ENCODE measurements around the gene GAL3ST2.

Gene GAL3ST2

DNA sequence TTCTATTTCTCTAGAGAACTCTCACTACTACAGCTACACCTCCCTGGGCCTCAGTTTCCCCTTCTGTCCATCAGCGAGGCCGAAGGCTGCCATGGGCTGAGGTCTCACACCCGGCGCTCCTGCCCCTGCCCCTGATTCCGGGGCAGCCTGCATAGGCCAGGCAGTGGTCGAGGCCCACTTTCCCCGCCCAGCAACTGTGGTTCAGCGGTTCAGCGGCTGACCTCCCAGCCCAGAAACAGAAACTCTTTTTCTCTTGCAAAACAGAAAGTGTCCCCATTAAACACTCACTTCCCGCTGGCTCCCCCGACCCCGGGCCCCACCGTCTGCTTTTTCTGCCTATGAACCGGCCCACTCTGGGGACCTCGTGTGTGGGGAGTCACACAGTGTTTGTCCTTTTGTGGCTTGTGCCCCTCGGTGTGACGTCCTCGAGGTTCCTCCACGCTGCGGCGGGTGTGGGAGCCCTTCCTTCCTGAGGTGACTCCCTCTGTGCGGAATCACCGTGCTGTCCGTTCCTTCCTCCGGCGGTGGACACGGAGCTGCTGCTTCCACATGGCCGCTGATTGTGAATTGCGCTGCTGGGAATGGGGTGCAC lies 66.1 kb downstream of the GAL3ST2 start:
- H3K4me1 ChIP-seq (ENCODE audit: control insufficient read depth, low read depth, low read length): no peaks in the 10 kb centered on the region
- H3K9ac ChIP-seq (ENCODE audit: low read length): no peak overlapping the region
- H3K36me3 ChIP-seq (ENCODE audit: control insufficient read depth, low read depth, low read length): no peaks in the 10 kb centered on the region
- H3K4me3 ChIP-seq (ENCODE audit: low read length): no peak overlapping the region
- H3K9me3 ChIP-seq (ENCODE audit: control insufficient read depth, low read depth, low read length): no peaks in the 10 kb centered on the region
- peaks cover 49% of the 10 kb centered on the region for H3K27me3 ChIP-seq (ENCODE audit: control insufficient read depth, insufficient read depth, low read length)
- no peak overlapping the region for H3K27ac ChIP-seq (ENCODE audit: low read length)

- no peak overlapping the region for H3K4me3 ChIP-seq (ENCODE audit: low read length)
- H3K27me3 ChIP-seq (ENCODE audit: control insufficient read depth, insufficient read depth, low read length): peaks cover 49% of the 10 kb centered on the region
- H3K4me1 ChIP-seq (ENCODE audit: control insufficient read depth, low read depth, low read length): no peaks in the 10 kb centered on the region
- H3K9me3 ChIP-seq (ENCODE audit: control insufficient read depth, low read depth, low read length): no peaks in the 10 kb centered on the region
- no peak overlapping the region for H3K9ac ChIP-seq (ENCODE audit: low read length)
- H3K27ac ChIP-seq (ENCODE audit: low read length): no peak overlapping the region
- H3K36me3 ChIP-seq (ENCODE audit: control insufficient read depth, low read depth, low read length): no peaks in the 10 kb centered on the region
These were observed 66.9 kb downstream of the GAL3ST2 start for GRCh38 chr2:241843321-241844065.

- Histone ChIP-seq H3K4me1 (ENCODE audit: control insufficient read depth, low read depth, low read length) (no peaks in the 10 kb centered on the region), H3K9ac (ENCODE audit: low read length) (no peak overlapping the region)
These were observed 67.6 kb downstream of the GAL3ST2 start for GRCh38 chr2:241844066-241844728.

GRCh38 chr2:241844831-241845578 lies 68.4 kb downstream of the GAL3ST2 start:
- no peaks in the 10 kb centered on the region for H3K4me1 ChIP-seq (ENCODE audit: control insufficient read depth, low read depth, low read length)
- H3K9me3 ChIP-seq (ENCODE audit: control insufficient read depth, low read depth, low read length): no peaks in the 10 kb centered on the region
- peak overlapping the region; percentile 35 for H3K4me3 ChIP-seq (ENCODE audit: low read length)
- no peaks in the 10 kb centered on the region for H3K36me3 ChIP-seq (ENCODE audit: control insufficient read depth, low read depth, low read length)
- no peak overlapping the region for H3K9ac ChIP-seq (ENCODE audit: low read length)
- H3K27ac ChIP-seq (ENCODE audit: low read length): no peak overlapping the region
- peaks cover 49% of the 10 kb centered on the region for H3K27me3 ChIP-seq (ENCODE audit: control insufficient read depth, insufficient read depth, low read length)

More at GRCh38 chr2:241844066-241844728, 67.6 kb downstream of the GAL3ST2 start:
- no peaks in the 10 kb centered on the region for H3K9me3 ChIP-seq (ENCODE audit: control insufficient read depth, low read depth, low read length)
- peaks cover 49% of the 10 kb centered on the region for H3K27me3 ChIP-seq (ENCODE audit: control insufficient read depth, insufficient read depth, low read length)
- no peaks in the 10 kb centered on the region for H3K36me3 ChIP-seq (ENCODE audit: control insufficient read depth, low read depth, low read length)
- H3K4me3 ChIP-seq (ENCODE audit: low read length): peak overlapping the region; percentile 35
- H3K27ac ChIP-seq (ENCODE audit: low read length): no peak overlapping the region

DNA sequence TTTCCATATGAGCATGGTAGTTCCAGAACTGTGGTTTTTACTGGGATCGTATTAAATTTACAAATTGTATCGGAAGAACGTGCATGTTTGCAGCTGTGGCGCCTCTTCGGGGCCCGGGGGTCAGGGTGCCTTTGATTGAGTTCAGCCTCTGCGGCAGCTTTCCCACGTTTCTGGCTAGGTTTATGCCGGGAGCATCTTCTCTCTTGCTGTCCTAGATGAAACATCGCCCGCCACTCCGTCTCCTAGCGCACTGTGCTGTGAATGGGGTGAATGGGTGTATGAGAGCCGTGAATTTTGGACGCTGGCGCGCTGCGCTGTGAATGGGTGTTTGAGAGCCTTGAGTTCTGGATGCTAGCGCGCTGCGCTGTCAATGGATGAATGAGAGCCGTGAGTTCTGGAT lies 69.8 kb downstream of the GAL3ST2 start:
- Histone ChIP-seq H3K4me1 (ENCODE audit: control insufficient read depth, low read depth, low read length) (no peaks in the 10 kb centered on the region), H3K27me3 (ENCODE audit: control insufficient read depth, insufficient read depth, low read length) (peaks cover 49% of the 10 kb centered on the region), H3K4me3 (ENCODE audit: low read length) (no peak overlapping the region), H3K36me3 (ENCODE audit: control insufficient read depth, low read depth, low read length) (no peaks in the 10 kb centered on the region), H3K9me3 (ENCODE audit: control insufficient read depth, low read depth, low read length) (no peaks in the 10 kb centered on the region), H3K27ac (ENCODE audit: low read length) (no peak overlapping the region), H3K9ac (ENCODE audit: low read length) (no peak overlapping the region)

- H3K27me3 ChIP-seq (ENCODE audit: control insufficient read depth, insufficient read depth, low read length): peaks cover 26% of the 10 kb centered on the region
- H3K27ac ChIP-seq (ENCODE audit: low read length): no peak overlapping the region
- H3K9me3 ChIP-seq (ENCODE audit: control insufficient read depth, low read depth, low read length): no peaks in the 10 kb centered on the region
- no peaks in the 10 kb centered on the region for H3K4me1 ChIP-seq (ENCODE audit: control insufficient read depth, low read depth, low read length)
- H3K9ac ChIP-seq (ENCODE audit: low read length): no peak overlapping the region
- no peak overlapping the region for H3K4me3 ChIP-seq (ENCODE audit: low read length)
- no peaks in the 10 kb centered on the region for H3K36me3 ChIP-seq (ENCODE audit: control insufficient read depth, low read depth, low read length)
These were observed 72.4 kb downstream of the GAL3ST2 start for GRCh38 chr2:241848761-241849615.

GRCh38 chr2:241849616-241850543 lies 73.3 kb downstream of the GAL3ST2 start:
- H3K27me3 ChIP-seq (ENCODE audit: control insufficient read depth, insufficient read depth, low read length): peaks cover 17% of the 10 kb centered on the region
- no peak overlapping the region for H3K4me3 ChIP-seq (ENCODE audit: low read length)
- no peaks in the 10 kb centered on the region for H3K4me1 ChIP-seq (ENCODE audit: control insufficient read depth, low read depth, low read length)
- no peaks in the 10 kb centered on the region for H3K36me3 ChIP-seq (ENCODE audit: control insufficient read depth, low read depth, low read length)
- no peak overlapping the region for H3K9ac ChIP-seq (ENCODE audit: low read length)
- H3K27ac ChIP-seq (ENCODE audit: low read length): no peak overlapping the region
- H3K9me3 ChIP-seq (ENCODE audit: control insufficient read depth, low read depth, low read length): no peaks in the 10 kb centered on the region

DNA sequence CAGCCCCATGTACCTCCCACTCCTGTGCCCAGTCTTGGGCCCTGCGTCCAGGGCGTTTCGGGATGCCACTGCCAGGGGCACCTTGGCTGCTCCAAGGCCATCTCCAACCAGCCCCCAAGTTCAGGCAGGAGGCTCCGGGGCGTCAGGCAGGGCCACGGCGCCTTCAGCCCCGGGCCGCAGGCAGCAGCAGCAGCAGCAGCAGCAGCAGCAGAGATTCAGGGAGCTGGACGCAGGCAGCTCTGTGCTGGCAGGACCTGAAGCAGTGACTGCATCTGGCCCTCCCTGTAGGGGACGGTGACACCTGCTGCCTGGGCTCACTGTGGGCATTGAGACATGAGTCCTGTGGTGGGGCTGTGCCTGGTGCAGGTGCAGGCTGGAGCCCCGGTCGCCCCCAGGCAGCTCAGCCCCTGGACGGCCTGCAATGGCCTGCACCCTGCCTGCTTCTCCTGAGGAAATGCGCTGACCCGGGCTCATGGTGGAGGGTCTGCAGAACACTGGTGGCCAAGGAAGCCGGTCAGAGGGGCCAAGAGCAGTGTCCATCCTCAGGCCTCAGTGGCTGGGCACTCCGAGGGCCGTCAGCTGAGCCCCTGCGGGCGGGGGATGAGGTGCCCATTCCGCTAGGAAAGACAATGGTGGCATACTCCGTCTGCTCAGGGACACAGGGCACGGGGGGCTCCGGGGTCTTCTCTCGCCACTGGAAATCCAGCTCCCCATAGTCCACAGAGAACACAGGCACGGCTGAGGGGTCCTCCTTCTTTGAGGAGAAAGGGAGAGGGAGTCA lies 74.1 kb downstream of the GAL3ST2 start:
- Histone ChIP-seq H3K9ac (ENCODE audit: low read length) (no peak overlapping the region), H3K4me3 (ENCODE audit: low read length) (no peak overlapping the region), H3K36me3 (ENCODE audit: control insufficient read depth, low read depth, low read length) (no peaks in the 10 kb centered on the region), H3K4me1 (ENCODE audit: control insufficient read depth, low read depth, low read length) (no peaks in the 10 kb centered on the region), H3K9me3 (ENCODE audit: control insufficient read depth, low read depth, low read length) (no peaks in the 10 kb centered on the region), H3K27me3 (ENCODE audit: control insufficient read depth, insufficient read depth, low read length) (peaks cover 8% of the 10 kb centered on the region), H3K27ac (ENCODE audit: low read length) (no peak overlapping the region)

DNA sequence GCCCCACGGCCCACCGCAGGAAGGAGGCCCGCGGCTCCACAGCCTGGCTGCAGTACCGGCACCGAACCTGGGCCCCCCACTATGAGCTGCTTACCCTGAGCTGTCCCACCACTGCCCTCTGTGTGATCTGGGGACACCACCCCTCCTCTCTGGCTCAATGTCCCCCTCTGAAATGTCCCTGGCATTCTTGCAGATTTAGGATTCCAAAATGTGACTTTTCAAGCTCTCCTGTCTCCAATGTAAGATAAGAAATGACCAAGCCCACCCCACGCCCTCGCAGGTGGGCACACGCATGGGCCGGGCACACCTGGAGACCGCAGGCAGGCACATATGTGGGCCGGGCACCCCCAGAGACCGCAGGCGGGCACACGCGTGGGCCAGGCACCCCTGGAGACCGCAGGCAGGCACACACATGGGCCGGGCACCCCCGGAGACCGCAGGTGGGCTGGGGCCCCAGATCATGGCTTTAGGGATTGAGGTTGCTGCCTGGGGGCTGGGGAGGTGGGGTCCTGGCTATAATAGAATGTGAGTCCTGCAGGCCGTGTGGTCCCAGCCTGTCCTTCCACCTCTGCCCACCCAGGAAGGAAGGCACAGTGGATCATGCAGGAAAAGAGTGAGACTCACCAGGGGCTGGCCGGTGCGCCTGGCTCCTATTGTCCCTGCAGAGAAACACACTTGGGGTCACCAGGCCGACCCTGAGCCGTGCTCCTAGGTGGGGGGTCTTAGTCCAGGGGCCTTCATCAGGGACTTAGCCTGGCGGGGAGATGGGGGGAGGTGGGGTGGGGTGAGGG lies 74.9 kb downstream of the GAL3ST2 start:
- no peak overlapping the region for H3K4me3 ChIP-seq (ENCODE audit: low read length)
- no peak overlapping the region for H3K27ac ChIP-seq (ENCODE audit: low read length)
- H3K36me3 ChIP-seq (ENCODE audit: control insufficient read depth, low read depth, low read length): no peaks in the 10 kb centered on the region
- peaks cover under 1% of the 10 kb centered on the region for H3K27me3 ChIP-seq (ENCODE audit: control insufficient read depth, insufficient read depth, low read length)
- H3K4me1 ChIP-seq (ENCODE audit: control insufficient read depth, low read depth, low read length): no peaks in the 10 kb centered on the region
- H3K9me3 ChIP-seq (ENCODE audit: control insufficient read depth, low read depth, low read length): no peaks in the 10 kb centered on the region
- no peak overlapping the region for H3K9ac ChIP-seq (ENCODE audit: low read length)
